Panc1 (cell line): ENCODE measurements around the gene RIMBP2. TPM values are rescaled to one million over a fixed set of nuclear protein-coding genes. Genes with fewer than 3 reads are reported as not detected.

Experiments used
- ATAC-seq: fragments of 200-7000 bp; cut with Tn5 transposase; 2 replicates; pipeline ENCODE4 v1.9.1; 2020; ENCODE audit warnings: mild to moderate bottlenecking, moderate library complexity
- BruUV-seq: library from RNA; stranded (reverse); fragments of 400-500 nt; replicated peaks from 2 replicates; lab custom pipeline; 2021; lab: Mats Ljungman, UMichigan
- CTCF ChIA-PET: fragments of 300-600 bp; sonication (Branson Sonifier 250); formaldehyde crosslinking; loops from one replicate; lab custom pipeline; 2022; ENCODE audit warnings: antibody characterized with exemption; lab: Charles Lee
- POLR2A ChIA-PET: fragments of 300-600 bp; sonication (Branson Sonifier 250); formaldehyde crosslinking; loops from one replicate; lab custom pipeline; 2022; ENCODE audit warnings: antibody characterized with exemption; lab: Charles Lee
- DNase-seq: peaks from one replicate; pipeline ENCODE4 v3.0.0-alpha.2; 2010; ENCODE audit warnings: low read depth, low spot score
- H3K27ac ChIP-seq: 2 replicates; pipeline ENCODE4 v1.5.1; 2011; ENCODE audit warnings: mild to moderate bottlenecking, low read length, inconsistent platforms
- H3K27me3 ChIP-seq: fragments of 200-500 bp; sonication (Bioruptor generic); 2 replicates; pipeline ENCODE4 v1.6.0; 2014; ENCODE audit warnings: low read length, inconsistent platforms; ENCODE audit not compliant: control insufficient read depth, insufficient read depth
- H3K36me3 ChIP-seq: fragments of 200-500 bp; sonication (Bioruptor generic); 2 replicates; pipeline ENCODE4 v1.5.1; 2014; ENCODE audit warnings: inconsistent platforms, mild to moderate bottlenecking, low read length, moderate library complexity; ENCODE audit not compliant: control insufficient read depth, insufficient read depth
- H3K4me1 ChIP-seq: 2 replicates; pipeline ENCODE4 v1.5.1; 2011; ENCODE audit warnings: inconsistent platforms, mild to moderate bottlenecking, low read length, moderate library complexity; ENCODE audit not compliant: control insufficient read depth, insufficient read depth
- H3K4me3 ChIP-seq, 2 experiments: 2 replicates each; pipeline ENCODE4 v1.5.1; 2011 to 2012; ENCODE audit warnings: low read depth in 2 of 2, low read length in 2 of 2, mild to moderate bottlenecking in 2 of 2, inconsistent platforms in 1 of 2, moderate library complexity in 1 of 2
- H3K9me3 ChIP-seq: fragments of 200-500 bp; sonication (Bioruptor generic); 2 replicates; pipeline ENCODE4 v1.5.1; 2014; ENCODE audit warnings: low read depth, mild to moderate bottlenecking, inconsistent platforms, low read length, moderate library complexity; ENCODE audit not compliant: control insufficient read depth, insufficient read depth
- CTCF ChIP-seq: fragments of 450-650 bp; IDR thresholded peaks from 2 replicates; pipeline ENCODE4 v1.5.1; 2017; ENCODE audit warnings: mild to moderate bottlenecking
- POLR2AphosphoS5 ChIP-seq: IDR thresholded peaks from 2 replicates; pipeline ENCODE4 v1.6.1; 2012; ENCODE audit warnings: mild to moderate bottlenecking, low read depth, low read length, moderate library complexity
- REST ChIP-seq, 2 experiments: IDR thresholded peaks; 2 replicates each; pipeline ENCODE4 v1.6.1; 2011 to 2012; ENCODE audit warnings: low read depth in 2 of 2, control low read depth in 1 of 2, low read length in 1 of 2, mild to moderate bottlenecking in 1 of 2, moderate library complexity in 1 of 2; ENCODE audit not compliant: insufficient read depth in 1 of 2
- SIN3A ChIP-seq: IDR thresholded peaks from 2 replicates; pipeline ENCODE4 v1.6.1; 2012; ENCODE audit warnings: low read depth, mild to moderate bottlenecking, low read length, moderate library complexity, borderline replicate concordance; ENCODE audit not compliant: insufficient read depth
- TCF7L2 ChIP-seq: IDR thresholded peaks from 2 replicates; pipeline ENCODE4 v1.6.1; 2011; ENCODE audit warnings: mild to moderate bottlenecking, low read depth, low read length, inconsistent platforms
- in situ Hi-C: cut with HindIII; loops from 2 replicates; pipeline ENCODE4 v1.10.0; 2016; ENCODE audit warnings: low sequenced_read_pairs, low pct_unique_long_range_greater_than_20kb
- intact Hi-C: fragments of 100-400 bp; cut with micrococcal nuclease; formaldehyde crosslinking; loops from one replicate; pipeline ENCODE4 v1.10.0; 2022; ENCODE audit not compliant: unreplicated experiment
- total RNA-seq: library from RNA; stranded (reverse); gene quantifications from one replicate; pipeline ENCODE4 v1.2.1, GENCODE V29; 2021; ENCODE audit not compliant: unreplicated experiment

Gene RIMBP2
- total RNA-seq, 1 experiment from 2014 or later: not detected

- no peaks in the 10 kb centered on the region for H3K36me3 ChIP-seq
- no TSS peak for BruUV-seq
- ATAC-seq: no peak
- intact Hi-C loops: no loop called here
- H3K4me3 ChIP-seq: no peak overlapping the region
- no peaks in the 10 kb centered on the region; the same call in 1 of the 2 replicates for H3K27me3 ChIP-seq
- in situ Hi-C loops: no loop called here
- POLR2A ChIA-PET: no interaction called here
- CTCF ChIA-PET: no interaction called here
- no peak for DNase-seq
- no peaks in the 10 kb centered on the region for H3K9me3 ChIP-seq
- no peak overlapping the region for H3K27ac ChIP-seq
- TF ChIP-seq CTCF (no peak), TCF7L2 (no peak), SIN3A (no peak), REST (IDR thresholded peaks at IDR 0.05; ENCODE audit: insufficient read depth in 1 of 2, low read depth in 2 of 2, low read length in 1 of 2) (no peak)
- no peaks in the 10 kb centered on the region for H3K4me1 ChIP-seq
Measured at GRCh38 chr12:130509454-130509853, 206.6 kb downstream of the RIMBP2 start.

GRCh38 chr12:130508847-130509246, 207.3 kb downstream of the RIMBP2 start:
- TF ChIP-seq SIN3A (no peak), POLR2AphosphoS5 (no peak)
- no peak overlapping the region for H3K27ac ChIP-seq
- no peaks in the 10 kb centered on the region; the same call in 1 of the 2 replicates for H3K27me3 ChIP-seq
- in situ Hi-C loops (no loop called here), intact Hi-C loops (no loop called here)
- ChIA-PET CTCF (no interaction called here), POLR2A (no interaction called here)
- no peak overlapping the region for H3K4me3 ChIP-seq
- DNase-seq: no peak
- ATAC-seq: no peak
- H3K4me1 ChIP-seq: no peaks in the 10 kb centered on the region
- no peaks in the 10 kb centered on the region for H3K36me3 ChIP-seq
- no TSS peak for BruUV-seq
- no peaks in the 10 kb centered on the region for H3K9me3 ChIP-seq

- intact Hi-C loops (no loop called here), in situ Hi-C loops (no loop called here)
- H3K36me3 ChIP-seq: no peaks in the 10 kb centered on the region
- BruUV-seq: no TSS peak
- H3K4me1 ChIP-seq: no peaks in the 10 kb centered on the region
- ChIA-PET CTCF (no interaction called here), POLR2A (no interaction called here)
- no peak overlapping the region for H3K27ac ChIP-seq
- TF ChIP-seq POLR2AphosphoS5: no peak
- TF ChIP-seq CTCF: no peak
- TF ChIP-seq REST (IDR thresholded peaks at IDR 0.05; ENCODE audit: insufficient read depth in 1 of 2, low read depth in 2 of 2, low read length in 1 of 2): no peak
- TF ChIP-seq TCF7L2: no peak
- no peak for TF ChIP-seq SIN3A
- no peaks in the 10 kb centered on the region for H3K9me3 ChIP-seq
- H3K4me3 ChIP-seq: no peak overlapping the region
- no peak for DNase-seq
- no peaks in the 10 kb centered on the region; the same call in 1 of the 2 replicates for H3K27me3 ChIP-seq
- ATAC-seq: no peak
Measured at GRCh38 chr12:130508318-130508717, 207.8 kb downstream of the RIMBP2 start.
